Pulmonary artery endothelial cell (primary cell): ENCODE measurements around the gene SMIM3. TPM values are rescaled to one million over a fixed set of nuclear protein-coding genes. Genes with fewer than 3 reads are reported as not detected.

ENCODE experiments used
- DNase-seq: peaks from one replicate; pipeline ENCODE4 v3.0.0-alpha.2; 2011; ENCODE audit warnings: low read depth, low spot score
- total RNA-seq: library from RNA; depleted of rRNA; stranded (reverse); fragments of >200 nt; gene quantifications from 2 replicates; pipeline ENCODE4 v1.2.3, GENCODE V29; 2014

Gene SMIM3
- total RNA-seq, 1 donor from 2014 or later = 6.5 TPM

GRCh38 chr5:150765011-150765798 is 13.4 kb upstream of the SMIM3 start:
- no peak for DNase-seq

- DNase-seq = no peak
Measured at GRCh38 chr5:150765799-150766169, 12.8 kb upstream of the SMIM3 start.

- no peak for DNase-seq
Measured at GRCh38 chr5:150766251-150766650, 12.3 kb upstream of the SMIM3 start.

- DNase-seq = no peak
Measured at GRCh38 chr5:150771034-150771795, 7.3 kb upstream of the SMIM3 start.

- DNase-seq = peak; percentile 49
Measured at GRCh38 chr5:150774145-150774544, 4.4 kb upstream of the SMIM3 start.

GRCh38 chr5:150777685-150778084 is 872 bp upstream of the SMIM3 start:
- DNase-seq = no peak

GRCh38 chr5:150778088-150778516 is 455 bp upstream of the SMIM3 start:
- no peak for DNase-seq

- no peak for DNase-seq
Measured at GRCh38 chr5:150779397-150780186, 1.0 kb downstream of the SMIM3 start.

GRCh38 chr5:150780187-150780692 is 1.7 kb downstream of the SMIM3 start:
- no peak for DNase-seq

GRCh38 chr5:150780816-150781221 is 2.3 kb downstream of the SMIM3 start:
- no peak for DNase-seq

GRCh38 chr5:150781706-150782614 is 3.4 kb downstream of the SMIM3 start:
- DNase-seq = no peak

GRCh38 chr5:150782850-150783249 is 4.3 kb downstream of the SMIM3 start:
- no peak for DNase-seq

GRCh38 chr5:150783422-150783928 is 4.9 kb downstream of the SMIM3 start:
- DNase-seq = no peak

- no peak for DNase-seq
Measured at GRCh38 chr5:150785950-150786349, 7.4 kb downstream of the SMIM3 start.

GRCh38 chr5:150786876-150787275 is 8.3 kb downstream of the SMIM3 start:
- DNase-seq = no peak

- DNase-seq = no peak
Measured at GRCh38 chr5:150787656-150788055, 9.1 kb downstream of the SMIM3 start.

GRCh38 chr5:150788977-150789376 is 10.4 kb downstream of the SMIM3 start:
- DNase-seq = no peak

GRCh38 chr5:150789450-150789849 is 10.9 kb downstream of the SMIM3 start:
- no peak for DNase-seq

- peak; percentile 53 for DNase-seq
Measured at GRCh38 chr5:150789943-150790611, 11.5 kb downstream of the SMIM3 start.

GRCh38 chr5:150791536-150791935 is 13.0 kb downstream of the SMIM3 start:
- no peak for DNase-seq
